NOMO-1 (cell line): ENCODE measurements around the gene TNPO3.
"Not testable (repeated sequence)": the region's sequence is repeated elsewhere in the genome, so short reads cannot be mapped to it uniquely, and the experiment has no call there.

Source experiments
- DNase-seq, 2 experiments: peaks; one replicate each; lab custom pipeline; 2025; ENCODE audit not compliant: unreplicated experiment in 2 of 2; lab: John Stamatoyannopoulos, UW

The TNPO3 gene

GRCh38 chr7:129072479-129073011 is 17.6 kb upstream of the TNPO3 start:
- peak; percentile 59 to 80 for DNase-seq

- no peak for DNase-seq
Measured at GRCh38 chr7:129069021-129069420, 14.1 kb upstream of the TNPO3 start.

- no peak for DNase-seq
Measured at GRCh38 chr7:129067943-129068548, 13.1 kb upstream of the TNPO3 start.

GRCh38 chr7:129067132-129067561 is 12.2 kb upstream of the TNPO3 start:
- not testable (repeated sequence) for DNase-seq

- no peak for DNase-seq
Measured at GRCh38 chr7:129066290-129067131, 11.6 kb upstream of the TNPO3 start.

GRCh38 chr7:129055861-129056464 is 1.1 kb upstream of the TNPO3 start:
- DNase-seq: no peak

GRCh38 chr7:129055294-129055816 is 444 bp upstream of the TNPO3 start:
- DNase-seq: no peak

- DNase-seq: no peak
Measured at GRCh38 chr7:129053938-129054437, 923 bp downstream of the TNPO3 start.

GRCh38 chr7:129052441-129052840 is 2.5 kb downstream of the TNPO3 start:
- DNase-seq: no peak

GRCh38 chr7:129051459-129051858 is 3.5 kb downstream of the TNPO3 start:
- DNase-seq: not testable (repeated sequence)

- DNase-seq: no peak
Measured at GRCh38 chr7:129047761-129048160, 7.2 kb downstream of the TNPO3 start.

- DNase-seq: no peak
Measured at GRCh38 chr7:129045682-129046081, 9.2 kb downstream of the TNPO3 start.

- no peak for DNase-seq
Measured at GRCh38 chr7:129043012-129043411, 11.9 kb downstream of the TNPO3 start.

GRCh38 chr7:129041142-129042085 is 13.5 kb downstream of the TNPO3 start:
- DNase-seq: no peak

GRCh38 chr7:129038468-129038867 is 16.4 kb downstream of the TNPO3 start:
- DNase-seq: not testable (repeated sequence)

- no peak for DNase-seq
Measured at GRCh38 chr7:129037585-129037984, 17.3 kb downstream of the TNPO3 start.

- no peak for DNase-seq
Measured at GRCh38 chr7:129032017-129032416, 22.9 kb downstream of the TNPO3 start.

GRCh38 chr7:129030440-129030839 is 24.5 kb downstream of the TNPO3 start:
- DNase-seq: no peak

GRCh38 chr7:129024125-129024524 is 30.8 kb downstream of the TNPO3 start:
- no peak for DNase-seq

- no peak for DNase-seq
Measured at GRCh38 chr7:129021656-129022055, 33.3 kb downstream of the TNPO3 start.
